H1 (cell line): ENCODE data around the gene DAG1. TPM values are rescaled to one million over a fixed set of nuclear protein-coding genes. Genes with fewer than 3 reads are reported as not detected.
A peak's percentile ranks its signal among the peaks of the same experiment; 100 is the strongest.

Source experiments
- CTCF ChIA-PET: fragments of 300-600 bp; sonication (Branson Sonifier 250); formaldehyde crosslinking; loops from one replicate; lab custom pipeline; 2021; ENCODE audit not compliant: partially characterized antibody; lab: Charles Lee
- POLR2A ChIA-PET: fragments of 300-600 bp; sonication (Branson Sonifier 250); formaldehyde crosslinking; loops from one replicate; lab custom pipeline; 2021; ENCODE audit warnings: inconsistent platforms; ENCODE audit not compliant: partially characterized antibody; lab: Charles Lee
- DNase-seq, 2 experiments: peaks; one replicate each; pipeline versions ENCODE4 v3.0.0 to v3.0.0-alpha.2; 2010 to 2022; ENCODE audit warnings: low spot score in 2 of 2, low read depth in 1 of 2, mixed read lengths in 1 of 2
- FAIRE-seq: peaks from 2 replicates; lab custom pipeline; 2011; peaks lifted over from hg19 to GRCh38; lab: Jason Lieb, UNC
- H2AFZ ChIP-seq: 2 replicates; pipeline ENCODE4 v1.8.1; 2012; ENCODE audit warnings: low read length, inconsistent platforms
- H2AK5ac ChIP-seq: 2 replicates; pipeline ENCODE4 v1.6.1; 2013; ENCODE audit warnings: low read depth, low read length
- H2BK120ac ChIP-seq: replicated peaks from 2 replicates; pipeline ENCODE3; 2013; ENCODE audit warnings: low read depth, low read length, inconsistent platforms
- H2BK12ac ChIP-seq: 2 replicates; pipeline ENCODE4 v1.6.1; 2013; ENCODE audit warnings: low read depth, low read length
- H2BK15ac ChIP-seq: 2 replicates; pipeline ENCODE4 v1.6.1; 2013; ENCODE audit warnings: low read length
- H2BK20ac ChIP-seq: 2 replicates; pipeline ENCODE4 v1.6.1; 2013; ENCODE audit warnings: low read length
- H2BK5ac ChIP-seq: 2 replicates; pipeline ENCODE4 v1.6.1; 2013; ENCODE audit warnings: low read depth, low read length
- H3K14ac ChIP-seq: 2 replicates; pipeline ENCODE4 v1.6.1; 2013; ENCODE audit warnings: inconsistent platforms; ENCODE audit not compliant: insufficient read length
- H3K18ac ChIP-seq: 2 replicates; pipeline ENCODE4 v1.6.1; 2013; ENCODE audit warnings: low read length; ENCODE audit errors: extremely low read depth
- H3K23ac ChIP-seq: 2 replicates; pipeline ENCODE4 v1.6.1; 2013; ENCODE audit warnings: inconsistent platforms; ENCODE audit not compliant: insufficient read length
- H3K23me2 ChIP-seq: 2 replicates; pipeline ENCODE4 v1.6.1; 2013; ENCODE audit warnings: low read depth, low read length
- H3K27ac ChIP-seq: 2 replicates; pipeline ENCODE4 v1.6.1; 2011; ENCODE audit warnings: low read depth, low read length, inconsistent platforms
- H3K27me3 ChIP-seq, 4 experiments: replicated peaks in 1 of 4; 1 replicate in 1 of 4; 2 replicates in 3 of 4; pipeline versions ENCODE4 v1.6.1 to v1.8.1; 2011 to 2013; ENCODE audit warnings: low read length in 3 of 4, mild to moderate bottlenecking in 3 of 4, inconsistent platforms in 2 of 4, mixed read lengths in 2 of 4, moderate library complexity in 1 of 4; ENCODE audit not compliant: control insufficient read depth in 3 of 4, insufficient read depth in 3 of 4; ENCODE audit errors: extremely low read depth in 1 of 4
- H3K36me3 ChIP-seq, 4 experiments: 2 replicates each; pipeline versions ENCODE4 v1.6.1 to v1.8.1; 2011 to 2013; ENCODE audit warnings: mild to moderate bottlenecking in 4 of 4, low read length in 3 of 4, moderate library complexity in 2 of 4, control low read depth in 1 of 4, inconsistent platforms in 1 of 4; ENCODE audit not compliant: insufficient read depth in 4 of 4, control insufficient read depth in 2 of 4
- H3K4ac ChIP-seq: replicated peaks from 2 replicates; pipeline ENCODE3; 2013; ENCODE audit warnings: low read length, low read depth, mixed read lengths, inconsistent platforms; ENCODE audit not compliant: insufficient read length
- H3K4me1 ChIP-seq, 4 experiments: replicated peaks in 1 of 4; 1 replicate in 1 of 4; 2 replicates in 3 of 4; pipeline versions ENCODE4 v1.6.1 to v1.8.1; 2011 to 2013; ENCODE audit warnings: low read length in 3 of 4, inconsistent platforms in 2 of 4, mixed read lengths in 1 of 4; ENCODE audit not compliant: insufficient read depth in 4 of 4, control insufficient read depth in 3 of 4
- H3K4me2 ChIP-seq, 2 experiments: 2 replicates each; pipeline versions ENCODE4 v1.6.1 to v1.8.1; 2011 to 2013; ENCODE audit warnings: low read depth in 2 of 2, low read length in 2 of 2, control low read depth in 1 of 2, inconsistent platforms in 1 of 2, mild to moderate bottlenecking in 1 of 2; ENCODE audit not compliant: insufficient read depth in 1 of 2
- H3K4me3 ChIP-seq, 4 experiments: fragments of 200-600, 300-600 bp in 1 of 4; sonication (generic), shearing (Covaris generic), sonication (Bioruptor Twin) in 1 of 4; 2 replicates each; pipeline versions ENCODE4 v1.5.1 to v1.8.1; 2011 to 2016; ENCODE audit warnings: low read length in 4 of 4, low read depth in 3 of 4, control low read depth in 2 of 4, inconsistent platforms in 2 of 4, mild to moderate bottlenecking in 2 of 4, mixed read lengths in 1 of 4, moderate library complexity in 1 of 4; ENCODE audit not compliant: insufficient read depth in 2 of 4; ENCODE audit errors: extremely low read depth in 1 of 4
- H3K56ac ChIP-seq: replicated peaks from 2 replicates; pipeline ENCODE3; 2013; ENCODE audit warnings: low read depth, mild to moderate bottlenecking, mixed read lengths, low read length, inconsistent platforms; ENCODE audit not compliant: insufficient read length
- H3K79me1 ChIP-seq: 2 replicates; pipeline ENCODE4 v1.6.1; 2013; ENCODE audit warnings: low read depth, low read length, control low read depth
- H3K79me2 ChIP-seq, 2 experiments: 2 replicates each; pipeline versions ENCODE4 v1.6.1 to v1.8.1; 2012 to 2013; ENCODE audit warnings: low read length in 2 of 2, mild to moderate bottlenecking in 2 of 2, inconsistent platforms in 1 of 2; ENCODE audit not compliant: insufficient read depth in 2 of 2, control insufficient read depth in 1 of 2
- H3K9ac ChIP-seq, 4 experiments: replicated peaks in 1 of 4; 1 replicate in 1 of 4; 2 replicates in 3 of 4; pipeline versions ENCODE4 v1.6.1 to v1.8.1; 2011 to 2013; ENCODE audit warnings: low read depth in 3 of 4, low read length in 3 of 4, control low read depth in 2 of 4, mild to moderate bottlenecking in 2 of 4, moderate library complexity in 2 of 4, inconsistent platforms in 1 of 4; ENCODE audit errors: extremely low read depth in 1 of 4
- H3K9me3 ChIP-seq, 2 experiments: 2 replicates each; pipeline versions ENCODE4 v1.6.1 to v1.8.1; 2012 to 2013; ENCODE audit warnings: mild to moderate bottlenecking in 2 of 2, moderate library complexity in 2 of 2, control low read depth in 1 of 2, inconsistent platforms in 1 of 2, low read depth in 1 of 2, low read length in 1 of 2, mixed read lengths in 1 of 2; ENCODE audit not compliant: insufficient read depth in 2 of 2
- H4K20me1 ChIP-seq, 2 experiments: replicated peaks in 1 of 2; 2 replicates each; pipeline versions ENCODE3 to v1.8.1; 2011 to 2013; ENCODE audit warnings: inconsistent platforms in 2 of 2, low read length in 2 of 2, mild to moderate bottlenecking in 1 of 2; ENCODE audit not compliant: insufficient read depth in 2 of 2, control insufficient read depth in 1 of 2
- H4K5ac ChIP-seq: 2 replicates; pipeline ENCODE4 v1.6.1; 2013; ENCODE audit warnings: low read length, low read depth, mixed read lengths, inconsistent platforms; ENCODE audit not compliant: insufficient read length
- H4K8ac ChIP-seq: 2 replicates; pipeline ENCODE4 v1.8.0; 2013; ENCODE audit warnings: mild to moderate bottlenecking, moderate library complexity, low read length, inconsistent platforms; ENCODE audit not compliant: insufficient read depth; ENCODE audit errors: extremely low read depth
- H4K91ac ChIP-seq: replicated peaks from 2 replicates; pipeline ENCODE3; 2013; ENCODE audit warnings: low read length, mixed read lengths, inconsistent platforms; ENCODE audit not compliant: insufficient read length
- SP1 ChIP-seq: IDR thresholded peaks from 2 replicates; pipeline ENCODE4 v1.6.1; 2011; ENCODE audit warnings: low read depth, low read length
- WGBS, 2 experiments: shearing (Covaris generic) in 1 of 2; methylation state at CpG; one replicate each; pipeline versions ENCODE4 v1.1.6 to v1.1.7; 2013 to 2015; ENCODE audit warnings: low lambda C conversion rate in 2 of 2, mixed read lengths in 2 of 2, inconsistent platforms in 1 of 2, low coverage in 1 of 2, missing lambda C conversion rate in 1 of 2; ENCODE audit not compliant: insufficient replicate concordance in 2 of 2, insufficient coverage in 1 of 2, insufficient read length in 1 of 2; ENCODE audit errors: extremely low coverage in 1 of 2, missing lambda C conversion rate in 1 of 2; 5-methylcytosine and 5-hydroxymethylcytosine counted together
- polyA plus RNA-seq, 7 experiments: library from polyadenylated mRNA; depleted of rRNA in 3 of 7; stranded (reverse) in 5 of 7; unstranded in 2 of 7; fragments of >200 nt in 5 of 7; fragments of 200-250 nt in 2 of 7; gene quantifications; 1 replicate in 5 of 7; 2 replicates in 1 of 7; 4 replicates in 1 of 7; pipeline versions ENCODE4 v1.2.1 to v1.2.3, GENCODE V29; 2011 to 2013; ENCODE audit warnings: missing spikeins in 2 of 7, mixed read lengths in 2 of 7
- total RNA-seq: library from RNA; stranded (reverse); fragmentation: NEBNext Ultra II Directional; extraction: Animal tissue kit (Norgen Biotek cat#: 25700); gene quantifications from 2 replicates; pipeline ENCODE4 v1.2.1, GENCODE V29; 2021

The DAG1 gene
- total and polyA plus RNA-seq, 2 of the 8 experiments (the other 6 are each of a cell fraction or from before 2014, with no cell fraction given), result 97.5 to 138 TPM

- H3K27ac ChIP-seq, result 0 out of 2 replicates have a peak overlapping the region, but pooled peaks have one; percentile 33
- H2BK20ac ChIP-seq, result no peak overlapping the region
- no peak for DNase-seq
- H4K91ac ChIP-seq, result no peak overlapping the region
- H3K23me2 ChIP-seq, result no peaks in the 10 kb centered on the region
- no peaks in the 10 kb centered on the region for H3K27me3 ChIP-seq
- H3K4me2 ChIP-seq, result no peak overlapping the region
- H3K18ac ChIP-seq, result no peak overlapping the region
- no peak overlapping the region for H2BK120ac ChIP-seq
- H3K23ac ChIP-seq, result no peak overlapping the region
- no peak overlapping the region for H4K5ac ChIP-seq
- ChIA-PET POLR2A (interaction anchor here (0.6 to 1.6 kb wide), 6 partner anchors 11 to 65 kb away, joined by 3 read pairs; partner anchors contain the start of gene NICN1), CTCF (interaction anchor here (0.8 to 2.8 kb wide), 6 partner anchors 12 to 207 kb away, joined by 3 to 9 read pairs (median 4); no protein-coding TSS in a partner anchor)
- H2BK12ac ChIP-seq, result no peak overlapping the region
- H2BK15ac ChIP-seq, result no peak overlapping the region
- no peaks in the 10 kb centered on the region for H3K4me1 ChIP-seq
- no peaks in the 10 kb centered on the region for H3K9me3 ChIP-seq
- WGBS, 2 experiments, result 91% methylated on average over 2 of the region's 2 CpGs; no CpG with 5 or more reads in 1 of the 2 experiments
- H3K36me3 ChIP-seq, result peaks cover 0 to 11% (median 0%) of the 10 kb centered on the region in 4 experiments; a peak in 2 of 8 replicates
- FAIRE-seq, result no peak
- H3K14ac ChIP-seq, result no peak overlapping the region
- no peak overlapping the region for H3K4ac ChIP-seq
- no peak for TF ChIP-seq SP1
- no peak overlapping the region for H3K56ac ChIP-seq
- no peak overlapping the region for H2AK5ac ChIP-seq
- peaks cover 0 to 46% of the 10 kb centered on the region in 2 experiments; a peak in 3 of 4 replicates for H3K79me2 ChIP-seq
- H2AFZ ChIP-seq, result no peak overlapping the region
- peak overlapping the region; percentile 60 for H2BK5ac ChIP-seq
- H4K20me1 ChIP-seq, result peaks cover 2 to 6% of the 10 kb centered on the region in 2 experiments
- no peak overlapping the region for H3K9ac ChIP-seq
- no peak overlapping the region for H3K4me3 ChIP-seq
- no peaks in the 10 kb centered on the region; the same call in 1 of the 2 replicates for H3K79me1 ChIP-seq
- no peak overlapping the region for H4K8ac ChIP-seq
Measured at GRCh38 chr3:49493901-49494300, 23.8 kb downstream of the DAG1 start.
